Mucosa of descending colon (tissue), 3 donors: ENCODE measurements around the gene TOP2A. TPM values are rescaled to one million over a fixed set of nuclear protein-coding genes. Genes with fewer than 3 reads are reported as not detected.

Experiments used
- ATAC-seq: fragments of 200-7000 bp; cut with Tn5 transposase; one replicate; pipeline ENCODE4 v1.9.1; 2020; ENCODE audit warnings: mild to moderate bottlenecking, moderate library complexity
- DNase-seq, 3 donors: peaks; one replicate each; pipeline ENCODE4 v3.0.0-alpha.2; 2020
- H3K36me3 ChIP-seq: fragments of 200-600 bp; one replicate; pipeline ENCODE4 v1.8.0; 2021; ENCODE audit warnings: low read depth, mild to moderate bottlenecking
- H3K4me1 ChIP-seq: fragments of 200-600 bp; one replicate; pipeline ENCODE4 v1.8.0; 2021; ENCODE audit warnings: low read depth, mild to moderate bottlenecking
- H3K4me3 ChIP-seq: fragments of 200-600 bp; one replicate; pipeline ENCODE4 v1.8.0; 2021; ENCODE audit warnings: mild to moderate bottlenecking
- H3K9me3 ChIP-seq: fragments of 200-600 bp; one replicate; pipeline ENCODE4 v1.8.0; 2021; ENCODE audit warnings: mild to moderate bottlenecking
- intact Hi-C, 2 donors: fragments of 100-400 bp; cut with DNase I in 1 of 2; cut with micrococcal nuclease in 1 of 2; formaldehyde crosslinking; loops; one replicate each; pipeline versions ENCODE4 v1.11.0 to v1.11.1; 2022; cut with DNase I, micrococcal nuclease
- total RNA-seq, 3 donors: library from RNA; stranded (reverse); fragmentation: NEBNext Ultra II Directional in 2 of 3; extraction: Animal tissue kit (Norgen Biotek cat#: 25700) in 2 of 3; gene quantifications; one replicate each; pipeline versions ENCODE4 v1.2.1 to v1.2.4, GENCODE V29; 2021 to 2023
- TF ChIP-seq, protein P1 (sequence below): fragments of 200-600 bp; IDR thresholded peaks from one replicate; pipeline ENCODE4 v1.8.0; 2022; ENCODE audit warnings: antibody characterized with exemption, mild to moderate bottlenecking
- donor health status: DM: no; HTN: no; CAD: no; lungs with moderate emphysema.
- donor health status: DM: no; HTN: no; CAD: no.
- donor health status: DM: no; HTN: yes; CAD: no.

The TOP2A gene
- total RNA-seq, 3 donors from 2014 or later: 6.9 to 50.1 (median 11.4) TPM

DNA sequence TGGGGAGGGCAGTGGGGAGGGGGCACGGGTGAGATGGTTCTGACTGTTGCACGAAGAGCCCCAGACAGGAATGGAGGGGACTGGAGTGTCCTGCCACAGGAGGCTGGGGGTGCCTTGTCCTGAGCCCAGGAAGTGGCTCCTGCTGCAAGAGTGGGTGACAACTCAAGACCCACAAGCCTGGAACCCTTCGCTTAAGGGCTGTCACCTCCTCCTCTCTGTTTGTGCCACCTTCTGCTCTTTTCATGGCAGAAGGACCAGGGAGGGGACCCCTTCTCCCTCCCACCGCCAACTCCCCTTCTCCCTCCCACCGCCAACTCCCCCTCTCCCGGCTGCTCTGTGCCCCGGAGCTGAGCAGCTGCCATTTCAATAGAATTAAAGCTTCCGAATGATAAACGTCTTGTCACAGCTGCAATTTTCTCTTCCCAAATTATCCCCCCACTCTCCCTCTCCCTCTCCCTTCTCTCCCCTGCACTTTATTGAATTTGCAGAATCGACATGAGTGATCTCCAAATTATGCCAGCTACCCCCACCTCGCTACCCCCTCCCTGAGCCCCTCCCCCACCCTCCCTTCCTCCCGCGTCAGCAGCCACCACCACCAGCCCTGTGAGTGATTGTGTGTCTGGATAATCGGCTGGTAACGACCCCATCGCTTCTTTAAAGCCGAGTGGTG, 66.9 kb downstream of the TOP2A start:
- H3K9me3 ChIP-seq: no peaks in the 10 kb centered on the region
- ATAC-seq (no peak), DNase-seq (peak in 1 of 3 donors; percentile 33)
- H3K4me1 ChIP-seq: peaks cover 33% of the 10 kb centered on the region
- TF ChIP-seq, protein P1, sequence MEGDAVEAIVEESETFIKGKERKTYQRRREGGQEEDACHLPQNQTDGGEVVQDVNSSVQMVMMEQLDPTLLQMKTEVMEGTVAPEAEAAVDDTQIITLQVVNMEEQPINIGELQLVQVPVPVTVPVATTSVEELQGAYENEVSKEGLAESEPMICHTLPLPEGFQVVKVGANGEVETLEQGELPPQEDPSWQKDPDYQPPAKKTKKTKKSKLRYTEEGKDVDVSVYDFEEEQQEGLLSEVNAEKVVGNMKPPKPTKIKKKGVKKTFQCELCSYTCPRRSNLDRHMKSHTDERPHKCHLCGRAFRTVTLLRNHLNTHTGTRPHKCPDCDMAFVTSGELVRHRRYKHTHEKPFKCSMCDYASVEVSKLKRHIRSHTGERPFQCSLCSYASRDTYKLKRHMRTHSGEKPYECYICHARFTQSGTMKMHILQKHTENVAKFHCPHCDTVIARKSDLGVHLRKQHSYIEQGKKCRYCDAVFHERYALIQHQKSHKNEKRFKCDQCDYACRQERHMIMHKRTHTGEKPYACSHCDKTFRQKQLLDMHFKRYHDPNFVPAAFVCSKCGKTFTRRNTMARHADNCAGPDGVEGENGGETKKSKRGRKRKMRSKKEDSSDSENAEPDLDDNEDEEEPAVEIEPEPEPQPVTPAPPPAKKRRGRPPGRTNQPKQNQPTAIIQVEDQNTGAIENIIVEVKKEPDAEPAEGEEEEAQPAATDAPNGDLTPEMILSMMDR: no peak
- no peak overlapping the region for H3K4me3 ChIP-seq
- intact Hi-C loops: loop anchor here in 1 of 2 donors (10.0 kb wide), 1 partner anchor 64 kb away; the partner anchor contains the start of gene TOP2A
- H3K36me3 ChIP-seq: peaks cover 11% of the 10 kb centered on the region

DNA sequence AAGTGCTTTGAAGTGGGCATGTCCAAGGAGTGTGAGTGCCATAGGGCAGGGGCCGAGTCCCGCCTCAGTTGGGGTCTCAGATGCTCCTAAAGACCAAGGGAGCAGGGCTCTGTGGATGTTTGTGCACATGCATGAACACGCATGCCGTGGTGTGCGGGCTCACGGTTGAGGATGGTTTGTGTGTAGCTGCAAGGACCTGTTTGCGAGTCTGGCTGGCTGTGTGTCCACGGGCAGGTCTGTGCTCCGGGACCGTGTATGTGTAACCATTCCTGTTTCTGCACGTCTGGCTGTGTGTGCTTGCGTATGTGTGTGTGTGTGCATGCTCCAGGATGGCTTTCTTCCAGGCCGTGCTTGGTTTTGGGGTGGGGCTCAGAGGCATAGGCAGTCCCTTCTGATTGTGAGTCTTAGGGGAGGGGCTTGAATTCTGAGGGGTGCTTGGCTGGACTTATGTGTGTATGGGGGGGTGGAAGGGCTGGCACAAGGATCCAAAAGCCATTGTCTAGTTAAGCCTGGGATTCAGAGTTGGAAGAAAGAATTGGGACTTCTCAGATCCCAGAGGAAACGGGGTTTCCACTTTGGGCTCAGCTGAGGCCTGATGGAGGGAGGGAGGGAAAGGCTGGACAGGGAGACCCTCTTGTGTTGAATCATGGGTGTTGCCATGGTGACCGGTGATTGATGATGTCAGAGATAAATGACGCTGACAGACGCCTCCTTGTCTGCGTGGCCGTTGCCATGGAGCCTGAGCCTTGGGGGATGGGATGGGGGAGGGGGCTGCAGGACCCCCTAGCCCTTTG, 67.6 kb downstream of the TOP2A start:
- peak in 1 of 3 donors; percentile 43 for DNase-seq
- intact Hi-C loops: loop anchor here in 1 of 2 donors (10.0 kb wide), 1 partner anchor 65 kb away; the partner anchor contains the start of gene TOP2A
- Histone ChIP-seq H3K4me1 (peaks cover 39% of the 10 kb centered on the region), H3K4me3 (no peak overlapping the region), H3K36me3 (peaks cover 11% of the 10 kb centered on the region), H3K9me3 (no peaks in the 10 kb centered on the region)
- TF ChIP-seq, protein P1: no peak
- ATAC-seq: no peak

GRCh38 chr17:40349477-40349894, 68.2 kb downstream of the TOP2A start:
- intact Hi-C loops: no loop called here
- no peak for ATAC-seq
- Histone ChIP-seq H3K4me1 (peaks cover 45% of the 10 kb centered on the region), H3K9me3 (no peaks in the 10 kb centered on the region), H3K4me3 (no peak overlapping the region), H3K36me3 (peaks cover 11% of the 10 kb centered on the region)
- TF ChIP-seq, protein P1: no peak
- DNase-seq: peak in 1 of 3 donors; percentile 26

GRCh38 chr17:40348562-40349476, 68.9 kb downstream of the TOP2A start:
- peaks cover 11% of the 10 kb centered on the region for H3K36me3 ChIP-seq
- no peak overlapping the region for H3K4me3 ChIP-seq
- intact Hi-C loops: no loop called here
- H3K9me3 ChIP-seq: no peaks in the 10 kb centered on the region
- H3K4me1 ChIP-seq: peaks cover 52% of the 10 kb centered on the region
- peak in 1 of 3 donors; percentile 62 for DNase-seq
- no peak for ATAC-seq
- TF ChIP-seq, protein P1: no peak

GRCh38 chr17:40348136-40348504, 69.6 kb downstream of the TOP2A start:
- peaks cover 55% of the 10 kb centered on the region for H3K4me1 ChIP-seq
- TF ChIP-seq, protein P1: no peak

More at GRCh38 chr17:40348136-40348504, 69.6 kb downstream of the TOP2A start:
- Histone ChIP-seq H3K9me3 (no peaks in the 10 kb centered on the region), H3K4me3 (no peak overlapping the region), H3K36me3 (peaks cover 11% of the 10 kb centered on the region)
- ATAC-seq (no peak), DNase-seq (peak in 1 of 3 donors; percentile 30)
- intact Hi-C loops: no loop called here
